H1 (cell line): Measurements from ENCODE around the gene DUOX1. TPM values are rescaled to one million over a fixed set of nuclear protein-coding genes. Genes with fewer than 3 reads are reported as not detected.

ENCODE experiments used
- CTCF ChIA-PET: fragments of 300-600 bp; sonication (Branson Sonifier 250); formaldehyde crosslinking; loops from one replicate; lab custom pipeline; 2021; ENCODE audit not compliant: partially characterized antibody; lab: Charles Lee
- POLR2A ChIA-PET: fragments of 300-600 bp; sonication (Branson Sonifier 250); formaldehyde crosslinking; loops from one replicate; lab custom pipeline; 2021; ENCODE audit warnings: inconsistent platforms; ENCODE audit not compliant: partially characterized antibody; lab: Charles Lee
- DNase-seq, 2 experiments: peaks; one replicate each; pipeline versions ENCODE4 v3.0.0 to v3.0.0-alpha.2; 2010 to 2022; ENCODE audit warnings: low spot score in 2 of 2, low read depth in 1 of 2, mixed read lengths in 1 of 2
- FAIRE-seq: peaks from 2 replicates; lab custom pipeline; 2011; peaks lifted over from hg19 to GRCh38; lab: Jason Lieb, UNC
- H2AFZ ChIP-seq: 2 replicates; pipeline ENCODE4 v1.8.1; 2012; ENCODE audit warnings: low read length, inconsistent platforms
- H2AK5ac ChIP-seq: 2 replicates; pipeline ENCODE4 v1.6.1; 2013; ENCODE audit warnings: low read depth, low read length
- H2BK120ac ChIP-seq: replicated peaks from 2 replicates; pipeline ENCODE3; 2013; ENCODE audit warnings: low read depth, low read length, inconsistent platforms
- H2BK12ac ChIP-seq: 2 replicates; pipeline ENCODE4 v1.6.1; 2013; ENCODE audit warnings: low read depth, low read length
- H2BK15ac ChIP-seq: 2 replicates; pipeline ENCODE4 v1.6.1; 2013; ENCODE audit warnings: low read length
- H2BK20ac ChIP-seq: 2 replicates; pipeline ENCODE4 v1.6.1; 2013; ENCODE audit warnings: low read length
- H2BK5ac ChIP-seq: 2 replicates; pipeline ENCODE4 v1.6.1; 2013; ENCODE audit warnings: low read depth, low read length
- H3K14ac ChIP-seq: 2 replicates; pipeline ENCODE4 v1.6.1; 2013; ENCODE audit warnings: inconsistent platforms; ENCODE audit not compliant: insufficient read length
- H3K18ac ChIP-seq: 2 replicates; pipeline ENCODE4 v1.6.1; 2013; ENCODE audit warnings: low read length; ENCODE audit errors: extremely low read depth
- H3K23ac ChIP-seq: 2 replicates; pipeline ENCODE4 v1.6.1; 2013; ENCODE audit warnings: inconsistent platforms; ENCODE audit not compliant: insufficient read length
- H3K23me2 ChIP-seq: 2 replicates; pipeline ENCODE4 v1.6.1; 2013; ENCODE audit warnings: low read depth, low read length
- H3K27ac ChIP-seq: 2 replicates; pipeline ENCODE4 v1.6.1; 2011; ENCODE audit warnings: low read depth, low read length, inconsistent platforms
- H3K27me3 ChIP-seq, 4 experiments: replicated peaks in 1 of 4; 1 replicate in 1 of 4; 2 replicates in 3 of 4; pipeline versions ENCODE4 v1.6.1 to v1.8.1; 2011 to 2013; ENCODE audit warnings: low read length in 3 of 4, mild to moderate bottlenecking in 3 of 4, inconsistent platforms in 2 of 4, mixed read lengths in 2 of 4, moderate library complexity in 1 of 4; ENCODE audit not compliant: control insufficient read depth in 3 of 4, insufficient read depth in 3 of 4; ENCODE audit errors: extremely low read depth in 1 of 4
- H3K36me3 ChIP-seq, 4 experiments: 2 replicates each; pipeline versions ENCODE4 v1.6.1 to v1.8.1; 2011 to 2013; ENCODE audit warnings: mild to moderate bottlenecking in 4 of 4, low read length in 3 of 4, moderate library complexity in 2 of 4, control low read depth in 1 of 4, inconsistent platforms in 1 of 4; ENCODE audit not compliant: insufficient read depth in 4 of 4, control insufficient read depth in 2 of 4
- H3K4ac ChIP-seq: replicated peaks from 2 replicates; pipeline ENCODE3; 2013; ENCODE audit warnings: low read length, low read depth, mixed read lengths, inconsistent platforms; ENCODE audit not compliant: insufficient read length
- H3K4me1 ChIP-seq, 4 experiments: replicated peaks in 1 of 4; 1 replicate in 1 of 4; 2 replicates in 3 of 4; pipeline versions ENCODE4 v1.6.1 to v1.8.1; 2011 to 2013; ENCODE audit warnings: low read length in 3 of 4, inconsistent platforms in 2 of 4, mixed read lengths in 1 of 4; ENCODE audit not compliant: insufficient read depth in 4 of 4, control insufficient read depth in 3 of 4
- H3K4me2 ChIP-seq, 2 experiments: 2 replicates each; pipeline versions ENCODE4 v1.6.1 to v1.8.1; 2011 to 2013; ENCODE audit warnings: low read depth in 2 of 2, low read length in 2 of 2, control low read depth in 1 of 2, inconsistent platforms in 1 of 2, mild to moderate bottlenecking in 1 of 2; ENCODE audit not compliant: insufficient read depth in 1 of 2
- H3K4me3 ChIP-seq, 4 experiments: fragments of 200-600, 300-600 bp in 1 of 4; sonication (generic), shearing (Covaris generic), sonication (Bioruptor Twin) in 1 of 4; 2 replicates each; pipeline versions ENCODE4 v1.5.1 to v1.8.1; 2011 to 2016; ENCODE audit warnings: low read length in 4 of 4, low read depth in 3 of 4, control low read depth in 2 of 4, inconsistent platforms in 2 of 4, mild to moderate bottlenecking in 2 of 4, mixed read lengths in 1 of 4, moderate library complexity in 1 of 4; ENCODE audit not compliant: insufficient read depth in 2 of 4; ENCODE audit errors: extremely low read depth in 1 of 4
- H3K56ac ChIP-seq: replicated peaks from 2 replicates; pipeline ENCODE3; 2013; ENCODE audit warnings: low read depth, mild to moderate bottlenecking, mixed read lengths, low read length, inconsistent platforms; ENCODE audit not compliant: insufficient read length
- H3K79me1 ChIP-seq: 2 replicates; pipeline ENCODE4 v1.6.1; 2013; ENCODE audit warnings: low read depth, low read length, control low read depth
- H3K79me2 ChIP-seq, 2 experiments: 2 replicates each; pipeline versions ENCODE4 v1.6.1 to v1.8.1; 2012 to 2013; ENCODE audit warnings: low read length in 2 of 2, mild to moderate bottlenecking in 2 of 2, inconsistent platforms in 1 of 2; ENCODE audit not compliant: insufficient read depth in 2 of 2, control insufficient read depth in 1 of 2
- H3K9ac ChIP-seq, 4 experiments: replicated peaks in 1 of 4; 1 replicate in 1 of 4; 2 replicates in 3 of 4; pipeline versions ENCODE4 v1.6.1 to v1.8.1; 2011 to 2013; ENCODE audit warnings: low read depth in 3 of 4, low read length in 3 of 4, control low read depth in 2 of 4, mild to moderate bottlenecking in 2 of 4, moderate library complexity in 2 of 4, inconsistent platforms in 1 of 4; ENCODE audit errors: extremely low read depth in 1 of 4
- H3K9me3 ChIP-seq, 2 experiments: 2 replicates each; pipeline versions ENCODE4 v1.6.1 to v1.8.1; 2012 to 2013; ENCODE audit warnings: mild to moderate bottlenecking in 2 of 2, moderate library complexity in 2 of 2, control low read depth in 1 of 2, inconsistent platforms in 1 of 2, low read depth in 1 of 2, low read length in 1 of 2, mixed read lengths in 1 of 2; ENCODE audit not compliant: insufficient read depth in 2 of 2
- H4K20me1 ChIP-seq, 2 experiments: replicated peaks in 1 of 2; 2 replicates each; pipeline versions ENCODE3 to v1.8.1; 2011 to 2013; ENCODE audit warnings: inconsistent platforms in 2 of 2, low read length in 2 of 2, mild to moderate bottlenecking in 1 of 2; ENCODE audit not compliant: insufficient read depth in 2 of 2, control insufficient read depth in 1 of 2
- H4K5ac ChIP-seq: 2 replicates; pipeline ENCODE4 v1.6.1; 2013; ENCODE audit warnings: low read length, low read depth, mixed read lengths, inconsistent platforms; ENCODE audit not compliant: insufficient read length
- H4K8ac ChIP-seq: 2 replicates; pipeline ENCODE4 v1.8.0; 2013; ENCODE audit warnings: mild to moderate bottlenecking, moderate library complexity, low read length, inconsistent platforms; ENCODE audit not compliant: insufficient read depth; ENCODE audit errors: extremely low read depth
- H4K91ac ChIP-seq: replicated peaks from 2 replicates; pipeline ENCODE3; 2013; ENCODE audit warnings: low read length, mixed read lengths, inconsistent platforms; ENCODE audit not compliant: insufficient read length
- CREB1 ChIP-seq: IDR thresholded peaks from 2 replicates; pipeline ENCODE4 v1.6.1; 2012; ENCODE audit warnings: inconsistent platforms
- KDM4A ChIP-seq: IDR thresholded peaks from one replicate; pipeline ENCODE4 v1.7.1; 2012; ENCODE audit warnings: low read depth, mild to moderate bottlenecking, moderate library complexity, low read length, inconsistent platforms; ENCODE audit not compliant: severe bottlenecking
- RFX5 ChIP-seq: IDR thresholded peaks from 2 replicates; pipeline ENCODE4 v1.6.1; 2011; ENCODE audit warnings: low read depth, low read length, improper control_type of control experiment, borderline replicate concordance
- SIX5 ChIP-seq: IDR thresholded peaks from 2 replicates; pipeline ENCODE4 v1.6.1; 2011; ENCODE audit warnings: mild to moderate bottlenecking, low read depth, low read length
- TEAD4 ChIP-seq: IDR thresholded peaks from 2 replicates; pipeline ENCODE4 v1.6.1; 2012; ENCODE audit warnings: low read depth, low read length, inconsistent platforms, mixed read lengths
- WGBS, 2 experiments: shearing (Covaris generic) in 1 of 2; methylation state at CpG; one replicate each; pipeline versions ENCODE4 v1.1.6 to v1.1.7; 2013 to 2015; ENCODE audit warnings: low lambda C conversion rate in 2 of 2, mixed read lengths in 2 of 2, inconsistent platforms in 1 of 2, low coverage in 1 of 2, missing lambda C conversion rate in 1 of 2; ENCODE audit not compliant: insufficient replicate concordance in 2 of 2, insufficient coverage in 1 of 2, insufficient read length in 1 of 2; ENCODE audit errors: extremely low coverage in 1 of 2, missing lambda C conversion rate in 1 of 2; 5-methylcytosine and 5-hydroxymethylcytosine counted together
- polyA plus RNA-seq, 7 experiments: library from polyadenylated mRNA; depleted of rRNA in 3 of 7; stranded (reverse) in 5 of 7; unstranded in 2 of 7; fragments of >200 nt in 5 of 7; fragments of 200-250 nt in 2 of 7; gene quantifications; 1 replicate in 5 of 7; 2 replicates in 1 of 7; 4 replicates in 1 of 7; pipeline versions ENCODE4 v1.2.1 to v1.2.3, GENCODE V29; 2011 to 2013; ENCODE audit warnings: missing spikeins in 2 of 7, mixed read lengths in 2 of 7
- total RNA-seq: library from RNA; stranded (reverse); fragmentation: NEBNext Ultra II Directional; extraction: Animal tissue kit (Norgen Biotek cat#: 25700); gene quantifications from 2 replicates; pipeline ENCODE4 v1.2.1, GENCODE V29; 2021
- TF ChIP-seq, protein P1 (sequence below): IDR thresholded peaks from 2 replicates; pipeline ENCODE4 v1.6.1; 2012; ENCODE audit warnings: inconsistent platforms

The DUOX1 gene
- total and polyA plus RNA-seq, 2 of the 8 experiments (the other 6 are each of a cell fraction or from before 2014, with no cell fraction given), result 0.84 to 1.4 TPM

GRCh38 chr15:45100884-45101625 is 28.7 kb upstream of the DUOX1 start:
- Histone ChIP-seq H3K56ac (no peak overlapping the region), H3K27ac (no peak overlapping the region), H3K4me2 (peak overlapping the region; percentile 32 to 61; a peak in 3 of 4 replicates), H2BK20ac (0 out of 2 replicates have a peak overlapping the region, but pooled peaks have one; percentile 13), H3K18ac (0 out of 2 replicates have a peak overlapping the region, but pooled peaks have one; percentile 43), H2BK5ac (peak overlapping the region; percentile 41; the same call in 1 of the 2 replicates), H4K5ac (no peak overlapping the region), H3K79me1 (no peaks in the 10 kb centered on the region), H3K9ac (no peak overlapping the region), H3K27me3 (peaks cover 0 to 5% (median 4%) of the 10 kb centered on the region in 4 experiments; a peak in 1 of 7 replicates), H3K23me2 (no peaks in the 10 kb centered on the region; the same call in 1 of the 2 replicates), H3K4me3 (no peak overlapping the region), H2AFZ (no peak overlapping the region), H2BK15ac (0 out of 2 replicates have a peak overlapping the region, but pooled peaks have one; percentile 72), H3K14ac (no peak overlapping the region), H3K9me3 (no peaks in the 10 kb centered on the region), H3K36me3 (no peaks in the 10 kb centered on the region), H4K20me1 (no peaks in the 10 kb centered on the region), H2BK12ac (peak overlapping the region; percentile 23; the same call in 1 of the 2 replicates), H2BK120ac (no peak overlapping the region), H4K91ac (peak overlapping the region; percentile 68), H2AK5ac (0 out of 2 replicates have a peak overlapping the region, but pooled peaks have one; percentile 79), H3K23ac (no peak overlapping the region), H3K4me1 (peaks cover 0 to 11% (median 8%) of the 10 kb centered on the region in 4 experiments; a peak in 5 of 7 replicates), H3K4ac (no peak overlapping the region), H4K8ac (no peak overlapping the region), H3K79me2 (no peaks in the 10 kb centered on the region)
- POLR2A ChIA-PET, result interaction anchor here (1.1 kb wide), 1 partner anchor 21 kb away, joined by 3 read pairs; no protein-coding TSS in a partner anchor
- DNase-seq (no peak), FAIRE-seq (no peak)
- WGBS, 2 experiments, result 67% methylated on average over 7 of the region's 7 CpGs; no CpG with 5 or more reads in 1 of the 2 experiments
- CTCF ChIA-PET, result interaction anchor here (0.6 to 1.1 kb wide), 4 partner anchors 9 to 128 kb away, joined by 3 read pairs; no protein-coding TSS in a partner anchor
- no peak for TF ChIP-seq TEAD4
- TF ChIP-seq CREB1, result no peak
- TF ChIP-seq, protein P1, sequence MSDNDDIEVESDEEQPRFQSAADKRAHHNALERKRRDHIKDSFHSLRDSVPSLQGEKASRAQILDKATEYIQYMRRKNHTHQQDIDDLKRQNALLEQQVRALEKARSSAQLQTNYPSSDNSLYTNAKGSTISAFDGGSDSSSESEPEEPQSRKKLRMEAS, result no peak
- no peak for TF ChIP-seq KDM4A
- TF ChIP-seq RFX5, result no peak
- no peak for TF ChIP-seq SIX5
